ENCODE measurements around the gene PHF21A. TPM values are rescaled to one million over a fixed set of nuclear protein-coding genes. Genes with fewer than 3 reads are reported as not detected.

Gene PHF21A
- total RNA-seq, 1 experiment from 2014 or later: 2.5 TPM

DNA sequence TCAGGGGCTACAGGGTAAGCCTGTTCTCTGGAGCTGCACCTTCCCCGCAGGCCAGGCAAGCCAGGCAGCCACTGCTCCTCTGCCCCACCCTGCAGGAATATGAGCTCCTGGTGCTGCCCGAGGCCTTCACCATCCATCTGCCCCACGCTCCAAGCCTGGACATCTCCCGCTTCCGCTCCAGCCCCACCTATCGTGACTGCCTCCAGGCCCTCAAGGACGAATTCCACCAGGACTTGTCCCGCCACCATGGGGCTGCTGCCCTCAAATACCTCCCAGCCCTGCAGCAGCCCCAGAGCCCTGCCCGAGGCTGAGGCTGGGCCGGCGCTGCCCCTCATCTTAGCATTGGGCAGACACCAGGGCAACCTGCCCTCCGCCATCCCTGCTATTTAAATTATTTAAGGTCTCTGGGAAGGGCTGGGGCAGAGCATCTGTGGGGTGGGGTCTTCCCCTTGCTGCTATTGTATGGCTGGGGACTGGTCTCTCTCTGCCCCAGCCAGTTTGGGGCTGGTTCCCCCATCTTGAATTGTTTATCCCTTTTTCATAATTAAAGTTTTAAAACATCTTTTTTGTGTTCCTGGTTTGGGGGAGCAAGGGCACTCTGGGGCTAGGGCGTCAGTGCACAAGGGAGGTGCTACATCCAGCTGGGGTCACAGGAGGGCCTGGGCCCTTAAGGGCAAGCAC lies 192.6 kb downstream of the PHF21A start:
- DNase-seq (ENCODE audit: low spot score): no peak
- in situ Hi-C loops (cut with HindIII; ENCODE audit: low sequenced_read_pairs): no loop called here

DNA sequence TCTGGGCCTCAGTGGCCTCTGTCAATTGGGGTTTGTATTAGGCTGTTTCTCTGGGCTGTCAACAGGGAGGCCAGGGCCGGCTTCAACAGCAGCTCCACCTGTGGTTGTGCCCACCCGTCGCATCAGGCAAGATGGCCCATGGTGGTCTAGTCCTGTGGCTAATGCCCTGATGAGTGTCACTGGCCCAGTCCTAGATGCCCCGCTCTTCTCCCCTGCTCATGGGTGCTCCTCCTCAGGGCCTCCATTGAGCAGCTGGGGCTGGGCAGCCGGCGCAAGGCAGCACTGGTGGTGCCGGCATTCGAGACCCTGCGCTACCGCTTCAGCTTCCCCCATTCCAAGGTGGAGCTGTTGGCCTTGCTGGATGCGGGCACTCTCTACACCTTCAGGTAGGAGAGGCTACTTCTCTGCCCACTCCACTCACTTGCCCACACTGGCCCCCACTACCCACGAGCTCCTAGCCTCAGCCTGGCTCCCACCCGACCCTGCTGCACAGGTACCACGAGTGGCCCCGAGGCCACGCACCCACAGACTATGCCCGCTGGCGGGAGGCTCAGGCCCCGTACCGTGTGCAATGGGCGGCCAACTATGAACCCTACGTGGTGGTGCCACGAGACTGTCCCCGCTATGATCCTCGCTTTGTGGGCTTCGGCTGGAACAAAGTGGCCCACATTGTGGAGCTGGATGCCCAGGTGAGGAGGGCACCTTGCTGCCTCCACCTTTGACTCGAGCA lies 193.4 kb downstream of the PHF21A start:
- DNase-seq (ENCODE audit: low spot score): no peak
- in situ Hi-C loops (cut with HindIII; ENCODE audit: low sequenced_read_pairs): no loop called here

DNA sequence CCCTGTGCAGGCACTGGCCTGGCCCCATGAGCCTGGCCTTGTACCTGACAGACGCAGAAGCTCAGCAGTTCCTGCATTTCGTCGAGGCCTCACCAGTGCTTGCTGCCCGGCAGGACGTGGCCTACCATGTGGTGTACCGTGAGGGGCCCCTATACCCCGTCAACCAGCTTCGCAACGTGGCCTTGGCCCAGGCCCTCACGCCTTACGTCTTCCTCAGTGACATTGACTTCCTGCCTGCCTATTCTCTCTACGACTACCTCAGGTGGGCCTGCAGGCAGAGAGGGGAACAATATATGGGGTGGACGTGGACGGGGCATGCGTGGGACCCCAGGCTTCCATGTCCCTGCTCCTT lies 193.9 kb downstream of the PHF21A start:
- in situ Hi-C loops (cut with HindIII; ENCODE audit: low sequenced_read_pairs): no loop called here
- no peak for DNase-seq (ENCODE audit: low spot score)

DNA sequence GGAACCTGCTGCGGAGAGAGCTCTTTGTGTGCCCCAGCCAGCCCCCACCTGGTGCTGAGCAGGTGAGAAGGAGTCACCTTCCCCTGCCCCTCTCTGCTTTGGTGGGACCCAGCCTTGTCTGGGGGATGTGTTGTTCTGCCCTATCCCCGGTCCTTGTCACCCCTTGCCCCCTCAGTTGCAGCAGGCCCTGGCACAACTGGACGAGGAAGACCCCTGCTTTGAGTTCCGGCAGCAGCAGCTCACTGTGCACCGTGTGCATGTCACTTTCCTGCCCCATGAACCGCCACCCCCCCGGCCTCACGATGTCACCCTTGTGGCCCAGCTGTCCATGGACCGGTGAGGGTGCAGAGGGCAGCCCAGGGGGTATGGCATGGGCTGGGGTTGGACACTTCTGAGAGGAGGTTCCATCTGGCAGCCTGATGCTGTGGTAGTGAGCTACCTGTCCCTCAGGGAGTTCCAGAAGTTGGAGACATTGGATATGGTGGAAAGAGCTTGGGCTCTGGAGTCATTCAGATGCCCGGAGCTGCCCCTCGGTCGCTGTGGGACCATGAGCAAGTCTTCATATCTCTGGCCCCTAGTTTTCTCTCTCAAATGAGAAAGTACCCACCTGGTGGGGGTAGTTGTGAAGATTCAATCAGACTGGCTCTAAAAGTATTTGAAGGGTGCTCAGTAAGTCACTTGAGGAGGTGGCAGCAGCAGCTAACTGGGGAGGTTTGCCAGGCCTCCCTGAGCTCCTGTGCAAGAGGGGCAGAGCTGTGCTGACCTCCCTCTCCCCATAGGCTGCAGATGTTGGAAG lies 194.5 kb downstream of the PHF21A start:
- in situ Hi-C loops (cut with HindIII; ENCODE audit: low sequenced_read_pairs): no loop called here
- no peak for DNase-seq (ENCODE audit: low spot score)

DNA sequence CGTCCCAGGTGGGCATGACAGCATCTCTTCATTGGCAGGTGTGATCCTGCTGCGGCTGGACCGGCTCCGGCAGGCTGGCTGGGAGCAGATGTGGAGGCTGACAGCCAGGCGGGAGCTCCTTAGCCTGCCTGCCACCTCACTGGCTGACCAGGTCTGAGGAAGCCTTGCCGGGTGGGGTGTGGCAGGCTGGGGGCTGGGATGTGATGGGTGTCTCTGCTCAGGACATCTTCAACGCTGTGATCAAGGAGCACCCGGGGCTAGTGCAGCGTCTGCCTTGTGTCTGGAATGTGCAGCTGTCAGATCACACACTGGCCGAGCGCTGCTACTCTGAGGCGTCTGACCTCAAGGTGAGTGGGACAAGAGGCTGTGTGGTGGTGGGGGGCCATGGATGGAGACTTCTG lies 195.3 kb downstream of the PHF21A start:
- DNase-seq (ENCODE audit: low spot score): no peak

DNA sequence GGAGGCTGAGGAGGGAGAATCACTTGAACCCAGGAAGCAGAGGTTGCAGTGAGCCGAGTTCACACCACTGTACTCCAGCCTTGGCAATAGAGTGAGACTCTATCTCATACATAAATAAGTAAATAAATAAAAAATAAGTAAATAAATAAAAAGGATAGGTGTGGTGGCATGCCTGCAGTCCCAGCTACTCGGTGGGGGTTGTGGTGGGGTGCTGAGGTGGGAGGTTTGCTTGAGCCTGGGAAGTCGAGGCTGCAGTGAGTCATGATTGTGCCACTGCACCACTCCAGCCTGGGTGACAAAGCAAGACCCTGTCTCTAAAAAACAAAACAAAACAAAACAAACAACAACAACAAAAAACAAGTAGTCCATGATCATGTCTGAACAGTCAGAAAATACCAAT lies 195.7 kb downstream of the PHF21A start:
- DNase-seq (ENCODE audit: low spot score): no peak
- in situ Hi-C loops (cut with HindIII; ENCODE audit: low sequenced_read_pairs): no loop called here

More for the DNA sequence above, 195.3 kb downstream of the PHF21A start:
- in situ Hi-C loops (cut with HindIII; ENCODE audit: low sequenced_read_pairs): no loop called here

DNA sequence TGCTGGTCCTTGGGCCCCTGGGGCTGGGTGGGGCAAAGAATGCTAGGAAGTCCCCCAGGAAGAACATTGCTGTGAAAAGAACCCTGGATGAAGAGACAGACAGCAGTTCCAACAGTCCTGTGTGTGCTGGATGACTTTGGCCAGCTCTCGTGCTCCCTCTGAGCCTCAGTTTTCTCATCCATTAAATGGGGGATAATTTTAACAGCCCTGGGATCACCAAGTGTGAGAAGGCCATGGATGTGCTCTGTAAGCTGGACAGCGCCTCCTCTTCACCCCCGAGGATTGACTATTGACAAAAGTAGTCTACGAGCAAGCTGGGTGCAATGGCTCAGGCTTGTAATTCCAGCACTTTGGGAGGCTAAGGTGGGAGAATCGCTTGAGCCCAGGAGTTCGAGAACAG lies 196.3 kb downstream of the PHF21A start:
- in situ Hi-C loops (cut with HindIII; ENCODE audit: low sequenced_read_pairs): no loop called here
- DNase-seq (ENCODE audit: low spot score): no peak

DNA sequence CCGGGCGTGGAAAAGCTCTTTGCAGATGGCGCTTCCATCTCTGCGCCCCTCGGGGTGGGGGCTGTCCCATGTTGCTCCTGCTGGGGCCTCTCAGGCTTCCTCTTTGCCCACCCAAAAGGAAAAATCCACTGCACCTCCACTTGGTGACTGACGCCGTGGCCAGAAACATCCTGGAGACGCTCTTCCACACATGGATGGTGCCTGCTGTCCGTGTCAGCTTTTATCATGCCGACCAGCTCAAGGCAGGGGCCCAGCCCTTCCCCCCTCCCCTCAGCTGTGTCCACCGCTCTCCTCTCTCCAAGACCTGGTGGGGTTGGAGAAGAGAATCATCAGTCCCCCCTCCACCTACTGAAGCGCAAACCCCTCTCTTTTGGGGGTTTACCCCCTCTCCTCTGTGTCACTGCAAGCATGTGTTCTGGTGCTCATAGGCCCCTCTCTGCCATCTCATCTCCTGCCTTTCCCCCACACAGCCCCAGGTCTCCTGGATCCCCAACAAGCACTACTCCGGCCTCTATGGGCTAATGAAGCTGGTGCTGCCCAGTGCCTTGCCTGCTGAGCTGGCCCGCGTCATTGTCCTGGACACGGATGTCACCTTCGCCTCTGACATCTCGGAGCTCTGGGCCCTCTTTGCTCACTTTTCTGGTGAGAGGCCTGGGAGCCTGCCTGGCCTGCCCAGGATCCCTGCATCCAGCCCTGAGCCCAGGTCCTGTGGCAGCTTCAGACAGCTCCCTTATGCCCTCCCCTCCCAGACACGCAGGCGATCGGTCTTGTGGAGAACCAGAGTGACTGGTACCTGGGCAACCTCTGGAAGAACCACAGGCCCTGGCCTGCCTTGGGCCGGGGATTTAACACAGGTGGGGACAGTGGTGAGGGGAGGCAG lies 197.0 kb downstream of the PHF21A start:
- no peak for DNase-seq (ENCODE audit: low spot score)
- in situ Hi-C loops (cut with HindIII; ENCODE audit: low sequenced_read_pairs): no loop called here

DNA sequence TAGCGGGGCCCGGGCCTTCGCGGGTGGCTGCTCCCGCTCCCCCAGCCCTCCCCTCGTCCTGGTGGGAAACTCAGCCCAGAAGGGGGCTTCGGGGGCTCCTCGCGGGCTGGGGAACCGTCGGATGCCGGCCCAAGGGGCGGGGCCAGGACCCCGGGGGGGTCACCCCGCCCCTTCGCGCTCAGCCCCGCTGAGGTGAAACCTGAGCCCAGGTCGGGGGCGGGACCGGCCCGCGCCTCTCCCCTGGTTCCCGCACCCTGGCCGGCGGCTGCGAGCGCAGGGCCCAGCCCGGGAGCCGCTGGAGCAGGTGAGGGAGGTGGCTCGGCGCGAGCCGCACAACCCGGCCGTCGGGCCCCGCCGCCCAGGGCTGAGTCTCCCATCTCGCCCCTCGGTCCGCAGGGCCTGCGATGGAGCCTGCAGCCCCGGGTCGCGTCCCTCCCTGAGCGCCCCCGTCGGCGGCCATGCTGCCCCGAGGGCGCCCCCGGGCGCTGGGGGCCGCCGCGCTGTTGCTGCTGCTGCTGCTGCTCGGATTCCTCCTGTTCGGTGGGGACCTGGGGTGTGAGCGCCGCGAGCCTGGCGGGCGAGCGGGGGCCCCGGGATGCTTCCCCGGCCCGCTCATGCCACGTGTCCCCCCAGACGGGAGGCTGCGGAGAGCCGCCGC lies 198.7 kb downstream of the PHF21A start, which contains the start of gene LARGE2:
TSS of gene LARGE2 (plus strand) at position 232 of the 658 bp plus-strand sequence. CDS start at position 459, 227 bp downstream.
- no peak for DNase-seq (ENCODE audit: low spot score)
- in situ Hi-C loops (cut with HindIII; ENCODE audit: low sequenced_read_pairs): no loop called here

DNA sequence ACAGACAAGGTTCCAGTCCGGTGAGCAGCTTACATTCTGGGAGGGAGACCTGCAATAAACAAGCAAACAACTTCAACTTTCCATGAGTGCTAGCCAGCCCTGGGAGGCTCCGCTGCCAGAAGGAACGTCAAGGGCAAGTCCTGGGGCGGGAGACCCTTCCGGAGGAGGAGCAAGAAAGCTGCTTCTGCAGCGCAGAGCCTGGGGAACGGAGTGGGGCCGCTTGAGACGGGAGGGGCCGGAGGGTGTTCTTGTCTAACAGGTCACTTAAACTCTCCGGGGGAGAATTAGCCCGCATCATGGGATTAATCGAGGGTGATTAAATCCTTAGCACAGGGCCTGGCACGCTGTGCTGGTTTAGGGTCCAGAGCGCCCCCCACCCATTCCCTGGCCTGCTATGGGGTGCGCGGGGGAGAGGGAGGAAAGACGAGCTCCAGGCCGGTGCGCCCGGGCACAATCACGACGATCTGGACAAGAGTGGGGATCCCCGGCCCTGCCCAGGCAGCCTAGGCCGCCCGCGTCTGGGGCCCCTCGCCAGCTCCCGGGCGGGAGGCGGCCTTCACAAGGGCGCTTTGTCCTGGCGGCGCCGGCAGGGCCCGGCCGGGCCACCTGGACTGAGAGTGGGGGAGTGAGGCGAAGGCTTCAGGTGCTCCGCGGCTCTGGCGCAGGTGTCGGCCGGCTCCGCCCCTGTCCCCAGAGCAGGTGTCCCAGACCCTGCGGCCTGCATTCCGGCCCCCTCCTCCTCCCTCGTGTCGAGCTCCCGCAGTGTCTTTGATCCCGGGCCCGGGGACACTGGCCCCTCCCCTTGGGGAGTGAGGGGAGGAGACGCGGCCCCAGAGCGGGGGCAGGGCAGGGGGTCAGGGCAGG lies 199.5 kb downstream of the PHF21A start:
- in situ Hi-C loops (cut with HindIII; ENCODE audit: low sequenced_read_pairs): no loop called here
- no peak for DNase-seq (ENCODE audit: low spot score)

DNA sequence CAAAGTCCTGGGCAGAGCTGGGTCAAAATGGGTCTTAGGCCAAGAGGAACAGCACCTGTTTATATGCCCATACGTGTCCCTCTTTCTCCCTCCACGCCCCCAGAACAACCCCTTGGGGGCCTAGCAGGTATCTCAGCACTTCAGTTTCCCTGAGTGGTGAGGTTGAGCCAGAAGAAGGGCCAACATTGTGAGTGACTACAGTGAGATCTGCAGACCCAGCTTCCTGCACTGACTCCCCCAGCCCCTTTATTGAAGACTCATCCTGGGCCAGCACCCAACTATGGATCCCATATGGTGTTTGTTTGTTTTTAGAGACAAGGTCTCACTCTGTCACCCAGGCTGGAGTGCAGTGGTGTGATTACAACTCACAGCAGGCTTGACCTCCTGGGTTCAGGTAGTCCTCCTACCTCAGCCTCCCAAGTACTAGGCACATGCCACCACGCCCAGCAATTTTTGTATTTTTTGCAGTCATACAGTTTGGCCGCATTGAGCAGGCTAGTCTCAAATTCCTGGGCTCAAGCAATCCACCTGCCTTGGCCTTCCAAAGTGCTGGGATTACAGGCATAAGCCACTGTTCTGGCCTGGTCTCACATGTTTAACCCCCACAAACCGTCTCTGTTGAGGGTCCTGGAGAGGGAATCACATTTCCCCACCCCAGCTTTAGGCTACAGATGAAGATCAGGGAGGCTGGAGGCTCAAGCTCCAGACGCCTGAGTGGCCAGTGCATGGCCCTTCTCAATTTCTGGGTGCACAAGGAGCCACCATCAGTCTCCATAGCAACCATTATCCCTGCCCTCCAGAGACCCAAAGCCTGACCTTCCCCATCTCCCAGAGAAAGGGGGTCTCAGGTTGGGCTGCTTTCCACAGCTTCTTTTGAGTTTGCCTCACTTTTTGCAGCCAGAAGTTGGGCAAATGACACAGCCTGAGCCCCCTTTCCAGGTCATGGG lies 200.4 kb downstream of the PHF21A start:
- in situ Hi-C loops (cut with HindIII; ENCODE audit: low sequenced_read_pairs): no loop called here
- DNase-seq (ENCODE audit: low spot score): no peak

DNA sequence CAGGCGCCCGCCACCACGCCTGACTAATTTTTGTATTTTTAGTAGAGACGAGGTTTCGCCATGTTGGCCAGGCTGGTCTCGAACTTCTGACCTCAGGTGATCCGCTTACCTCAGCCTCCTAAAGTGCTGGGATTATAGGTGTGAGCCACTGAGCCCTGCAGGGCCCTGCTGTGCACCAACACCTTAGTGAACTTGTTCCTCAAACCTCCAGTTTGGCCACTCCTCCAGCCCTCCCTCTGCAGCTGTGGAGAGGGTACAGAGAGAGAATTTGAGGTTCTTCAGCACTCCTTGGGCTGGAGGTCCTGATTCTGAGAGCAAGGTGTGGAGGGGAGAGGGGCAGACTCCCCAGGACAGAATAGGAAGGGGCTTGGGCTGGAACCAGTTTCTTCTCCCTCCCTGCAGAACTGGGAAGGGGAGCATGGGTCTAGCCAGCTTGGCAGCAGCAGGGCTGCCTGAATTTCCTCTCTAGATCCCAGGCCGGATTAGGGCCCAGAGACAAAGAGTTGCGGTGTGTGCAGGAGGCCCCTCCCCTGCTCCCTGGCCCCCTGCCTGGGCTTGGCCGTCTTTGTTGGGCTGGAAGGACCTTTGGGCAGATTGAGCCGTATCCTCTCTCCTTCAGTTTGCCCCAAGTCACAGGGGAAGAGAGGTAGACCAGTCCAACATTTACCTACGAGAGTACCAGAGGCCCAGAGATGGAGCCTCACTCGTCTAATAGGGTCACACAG lies 201.3 kb downstream of the PHF21A start:
- no peak for DNase-seq (ENCODE audit: low spot score)
- in situ Hi-C loops (cut with HindIII; ENCODE audit: low sequenced_read_pairs): no loop called here

DNA sequence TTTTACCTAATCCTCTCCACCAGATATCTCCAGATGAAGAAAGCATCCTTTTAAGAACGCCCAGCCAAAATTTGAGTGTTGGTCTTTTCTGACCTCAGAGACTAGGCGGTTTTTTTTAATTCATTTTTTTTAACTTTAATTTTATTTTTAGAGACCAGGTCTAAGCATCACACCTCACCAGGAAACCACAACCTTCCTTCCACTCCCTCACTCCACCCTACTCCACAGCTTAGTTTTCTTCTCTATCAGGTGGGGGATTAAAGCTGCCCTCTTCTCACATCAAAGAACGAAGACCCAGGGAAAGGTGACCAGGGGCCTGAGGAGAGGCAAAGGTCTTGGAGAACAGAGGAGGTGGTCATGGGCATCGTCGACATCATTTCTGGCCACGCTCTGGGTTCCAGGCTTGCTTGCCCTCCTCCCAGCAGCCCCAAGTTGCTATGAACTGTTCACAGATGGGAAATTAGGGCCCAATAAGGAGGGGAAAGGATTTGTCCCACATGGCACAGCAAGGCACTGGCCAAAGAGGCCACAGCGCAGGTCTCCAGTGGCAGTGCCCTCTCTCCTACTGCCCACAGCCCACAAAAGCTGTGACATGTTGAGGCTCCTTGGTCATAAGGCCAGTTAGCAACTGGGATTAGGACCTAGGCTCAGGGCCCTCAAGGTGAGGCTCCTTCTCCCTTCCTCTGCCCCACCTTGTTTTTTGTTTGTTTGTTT lies 202.1 kb downstream of the PHF21A start:
- no peak for DNase-seq (ENCODE audit: low spot score)
- in situ Hi-C loops (cut with HindIII; ENCODE audit: low sequenced_read_pairs): no loop called here

DNA sequence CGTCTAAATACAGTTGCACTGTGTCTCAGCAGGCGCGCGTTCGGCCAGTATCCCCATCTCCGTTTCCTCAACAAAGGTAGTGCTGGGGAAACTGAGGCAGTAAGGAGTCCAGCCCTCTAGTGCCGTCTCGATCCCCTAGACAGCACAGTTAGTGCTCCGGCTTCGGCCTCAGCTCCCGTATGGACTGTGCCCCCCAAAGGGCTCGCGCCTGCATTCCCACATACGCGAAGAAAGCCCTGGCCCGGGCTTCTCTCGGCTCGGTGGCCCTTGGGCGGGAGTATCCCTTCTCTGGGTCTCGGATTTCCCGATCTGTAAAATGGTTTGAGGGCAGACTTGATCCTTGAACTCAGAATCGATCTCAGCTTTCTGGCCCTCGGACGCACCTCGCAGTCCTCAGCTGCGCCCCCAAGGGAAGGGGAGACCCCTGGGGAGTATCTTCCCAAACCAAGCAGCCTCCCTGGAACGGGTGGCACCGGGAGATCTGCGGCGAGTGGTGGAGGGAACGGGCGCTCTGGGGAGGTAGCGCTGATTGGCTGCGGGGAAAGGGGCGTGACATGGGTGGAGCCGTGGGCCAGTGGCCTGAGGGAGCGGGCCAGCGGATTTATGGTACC lies 202.8 kb downstream of the PHF21A start:
- peak; percentile 92 for DNase-seq (ENCODE audit: low spot score)
- in situ Hi-C loops (cut with HindIII; ENCODE audit: low sequenced_read_pairs): no loop called here

DNA sequence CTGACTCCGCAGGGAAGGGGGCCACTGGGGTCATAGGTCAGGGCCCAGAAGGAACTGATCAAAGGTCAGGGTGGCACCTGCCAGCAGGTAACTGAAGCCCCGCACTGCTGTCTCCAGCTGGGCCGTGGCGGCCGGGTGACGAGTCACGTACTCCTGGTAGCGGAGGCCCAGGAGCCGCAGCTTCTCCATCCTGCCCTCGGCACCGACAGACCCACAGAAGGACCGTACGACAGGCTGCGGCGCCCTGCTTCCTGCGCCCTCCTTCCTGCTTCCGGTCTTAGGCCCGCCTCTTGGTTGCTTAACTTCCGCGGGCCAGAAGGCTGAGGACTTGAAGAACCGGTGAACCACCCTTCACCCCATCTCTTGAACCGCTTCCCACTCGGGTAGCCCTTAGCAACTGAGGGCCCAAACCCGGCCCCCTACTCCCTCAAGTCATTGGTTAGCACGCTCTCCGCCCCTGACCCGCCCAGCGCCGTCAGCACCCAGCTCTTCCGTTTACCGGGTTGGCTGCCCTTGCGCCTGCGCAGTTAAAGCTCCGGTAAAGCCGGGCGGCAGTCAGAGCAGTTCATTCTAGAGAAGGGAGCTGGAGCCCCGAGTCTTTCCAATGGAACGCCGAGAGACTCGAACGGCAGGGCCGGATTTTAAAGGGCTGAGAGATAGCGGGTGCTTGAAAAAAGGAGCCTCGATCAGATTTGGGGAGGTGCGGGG lies 203.5 kb downstream of the PHF21A start, which contains the start of gene PEX16:
TSS of gene PEX16 (minus strand) at position 255 of the 708 bp plus-strand sequence. CDS start at position 189, 66 bp downstream.
- in situ Hi-C loops (cut with HindIII; ENCODE audit: low sequenced_read_pairs): no loop called here
- DNase-seq (ENCODE audit: low spot score): peak; percentile 98
